Jurkat, Clone E6-1 (cell line): ENCODE measurements around the gene ZFP36L2.
A peak's percentile ranks its signal among the peaks of the same experiment; 100 is the strongest.

Experiments used
- DNase-seq: peaks from one replicate; pipeline ENCODE4 v3.0.0-alpha.2; 2011; ENCODE audit warnings: low read depth, low spot score
- H3K4me3 ChIP-seq: 2 replicates; pipeline ENCODE4 v1.5.1; 2011; ENCODE audit warnings: mild to moderate bottlenecking, low read length, control low read depth, moderate library complexity

Gene ZFP36L2

DNA sequence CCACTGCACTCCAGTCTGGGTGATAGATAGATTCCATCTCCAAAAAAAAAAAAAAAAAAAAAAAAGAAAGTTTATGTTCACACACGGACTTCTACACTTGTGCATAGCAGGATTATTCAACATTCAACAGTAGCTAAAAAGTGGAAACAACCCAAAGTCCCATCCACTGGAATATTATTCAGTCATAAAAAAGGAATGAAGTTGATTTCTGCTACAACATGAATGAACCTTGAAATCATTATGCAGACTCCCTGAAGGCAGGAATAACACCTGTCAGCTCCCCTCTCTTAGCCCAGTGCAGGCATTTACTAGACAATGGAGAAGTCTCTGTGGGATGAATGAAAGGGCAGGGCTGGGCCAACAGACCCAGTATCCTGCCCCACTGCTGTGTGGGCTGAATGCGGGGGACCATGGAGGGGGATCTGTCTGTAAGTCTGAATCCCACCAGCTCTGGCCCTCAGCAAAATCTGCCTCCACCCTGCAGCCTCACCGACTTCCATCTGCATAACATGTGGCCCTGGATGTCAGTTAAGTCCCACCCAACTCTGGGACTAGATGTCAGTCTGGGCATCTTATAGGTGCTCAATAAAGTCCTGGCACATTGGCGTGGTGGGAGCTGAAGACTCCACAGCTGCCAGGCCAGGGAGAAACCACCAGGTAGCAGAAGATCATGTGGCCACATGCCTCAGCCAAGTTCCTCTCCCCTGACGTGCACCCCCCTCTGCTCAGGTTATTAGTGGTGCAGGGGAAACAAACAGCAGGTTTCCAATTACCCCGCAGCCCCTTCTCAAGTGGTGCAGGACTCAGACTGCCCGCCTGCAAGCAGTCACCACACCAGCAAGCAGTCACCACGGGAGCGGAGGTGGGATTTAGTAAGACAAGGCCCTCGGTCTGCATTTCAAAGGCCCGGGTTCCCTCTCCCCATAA is 8.9 kb downstream of the ZFP36L2 start:
- no peak overlapping the region for H3K4me3 ChIP-seq
- DNase-seq: no peak

DNA sequence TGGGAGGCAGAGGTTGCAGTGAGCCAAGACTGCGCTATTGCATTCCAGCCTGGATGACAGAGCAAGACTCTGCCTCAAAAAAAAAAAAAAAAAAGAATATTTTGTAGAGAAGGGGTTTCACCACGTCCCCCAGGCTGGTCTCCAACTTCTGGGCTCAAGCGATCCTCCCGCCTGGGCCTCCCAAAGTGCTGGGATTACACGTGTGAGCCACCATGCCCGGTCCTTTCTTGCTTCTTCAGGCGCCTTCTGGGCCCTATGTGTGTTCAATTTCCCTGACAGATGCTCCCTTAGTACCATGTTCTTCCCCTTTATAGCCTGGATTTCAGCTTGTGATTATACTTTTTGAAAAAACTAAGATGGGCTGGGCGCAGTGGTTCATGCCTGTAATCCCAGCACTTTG is 9.8 kb downstream of the ZFP36L2 start:
- no peak for DNase-seq
- H3K4me3 ChIP-seq: no peak overlapping the region

DNA sequence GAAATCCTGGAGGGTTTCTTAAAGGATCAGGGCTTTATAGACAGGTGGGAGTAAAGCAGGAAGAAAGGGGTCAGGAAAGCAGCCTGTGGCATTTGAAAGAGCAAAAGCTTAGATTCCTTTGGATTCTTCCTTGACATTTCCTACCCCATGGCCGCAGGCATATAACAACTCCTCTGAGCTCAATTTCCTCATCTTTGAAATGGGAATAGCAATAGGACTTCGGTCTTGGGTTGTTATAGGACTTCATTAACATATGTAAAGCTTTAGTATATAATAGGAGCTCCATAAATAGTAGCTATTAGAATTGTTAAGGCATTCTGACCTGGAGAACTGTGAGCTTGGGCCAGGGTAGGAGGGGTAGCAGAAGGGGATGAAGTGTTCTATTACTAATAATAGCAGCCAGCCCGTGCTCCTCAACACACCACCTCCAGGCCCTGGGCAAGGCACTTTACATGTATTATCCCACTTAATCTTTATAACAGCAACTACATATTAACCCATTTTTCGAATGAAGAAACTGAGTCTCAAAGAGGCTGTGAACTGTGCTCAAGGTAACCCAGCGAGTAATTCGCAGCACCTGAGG is 10.6 kb downstream of the ZFP36L2 start:
- no peak for DNase-seq
- H3K4me3 ChIP-seq: no peak overlapping the region

DNA sequence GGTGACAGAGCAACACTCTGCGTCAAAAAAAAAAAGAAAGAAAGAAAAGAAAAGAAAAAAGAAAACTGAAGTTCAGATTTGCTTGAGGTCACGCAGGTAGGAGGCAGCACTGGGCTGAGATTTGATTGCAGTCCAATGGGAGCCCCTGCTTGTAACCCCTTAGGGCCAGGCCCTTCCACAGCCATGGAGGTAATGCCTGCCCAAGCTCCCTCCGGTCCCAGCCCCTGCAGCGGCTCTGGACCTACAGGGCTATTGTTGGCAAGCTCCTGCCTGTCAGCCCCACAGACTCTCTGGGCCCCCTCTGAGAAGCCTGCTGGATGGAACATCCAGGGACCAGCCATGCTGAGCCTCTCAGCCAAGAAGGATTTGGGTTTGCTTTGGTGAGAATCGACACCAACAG is 12.2 kb downstream of the ZFP36L2 start:
- DNase-seq: no peak
- H3K4me3 ChIP-seq: no peak overlapping the region

DNA sequence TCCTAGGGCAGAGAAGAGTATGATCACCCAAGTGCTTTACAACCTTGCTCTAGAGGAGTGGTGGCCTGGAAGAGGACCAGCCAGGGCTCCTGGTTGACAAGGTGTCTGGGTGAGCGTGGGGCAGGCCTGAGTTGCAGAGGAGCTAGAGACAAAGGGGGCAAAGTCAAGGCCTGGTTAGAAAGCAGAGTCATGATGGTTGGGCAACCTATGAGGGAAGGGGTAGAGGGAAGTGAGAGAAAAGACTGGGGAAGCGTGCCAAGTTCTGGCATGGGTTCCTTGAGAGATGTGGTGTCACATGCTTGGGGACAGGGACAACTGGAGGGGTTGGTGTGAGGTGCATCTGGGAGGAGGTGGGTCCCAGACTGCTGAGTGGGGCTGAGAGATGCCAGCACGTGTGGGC is 13.5 kb downstream of the ZFP36L2 start:
- no peak for DNase-seq
- H3K4me3 ChIP-seq: no peak overlapping the region

DNA sequence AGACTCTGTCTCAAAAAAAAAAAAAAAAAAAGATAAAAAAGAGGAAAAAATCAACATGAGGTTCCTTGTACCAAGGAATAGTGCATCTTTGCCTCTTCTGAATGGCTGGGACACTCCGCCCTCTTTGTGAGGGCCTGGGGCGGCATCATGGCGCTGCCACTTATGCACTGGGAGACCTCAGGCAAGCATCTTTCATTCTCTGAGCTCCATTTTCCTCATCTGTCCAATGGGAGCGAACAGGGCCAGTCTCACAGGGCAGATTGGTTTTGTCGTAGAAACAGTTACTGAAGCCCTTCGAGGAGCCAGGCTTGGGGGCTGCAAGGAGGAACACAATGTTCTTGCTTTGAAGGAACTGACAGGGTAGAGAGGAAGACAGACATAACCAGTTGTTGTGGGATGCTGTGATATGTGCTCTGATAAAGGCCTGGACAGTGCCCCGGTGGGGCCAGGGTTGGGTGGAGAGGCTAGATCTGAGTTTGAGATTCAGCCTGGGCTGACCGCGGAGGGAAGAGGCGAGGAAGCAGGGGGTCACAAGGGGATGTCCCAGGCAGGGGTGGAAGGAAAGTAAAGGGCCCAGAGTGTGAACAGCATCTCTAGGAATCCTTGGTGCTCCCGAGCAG is 14.1 kb downstream of the ZFP36L2 start:
- no peak overlapping the region for H3K4me3 ChIP-seq

DNA sequence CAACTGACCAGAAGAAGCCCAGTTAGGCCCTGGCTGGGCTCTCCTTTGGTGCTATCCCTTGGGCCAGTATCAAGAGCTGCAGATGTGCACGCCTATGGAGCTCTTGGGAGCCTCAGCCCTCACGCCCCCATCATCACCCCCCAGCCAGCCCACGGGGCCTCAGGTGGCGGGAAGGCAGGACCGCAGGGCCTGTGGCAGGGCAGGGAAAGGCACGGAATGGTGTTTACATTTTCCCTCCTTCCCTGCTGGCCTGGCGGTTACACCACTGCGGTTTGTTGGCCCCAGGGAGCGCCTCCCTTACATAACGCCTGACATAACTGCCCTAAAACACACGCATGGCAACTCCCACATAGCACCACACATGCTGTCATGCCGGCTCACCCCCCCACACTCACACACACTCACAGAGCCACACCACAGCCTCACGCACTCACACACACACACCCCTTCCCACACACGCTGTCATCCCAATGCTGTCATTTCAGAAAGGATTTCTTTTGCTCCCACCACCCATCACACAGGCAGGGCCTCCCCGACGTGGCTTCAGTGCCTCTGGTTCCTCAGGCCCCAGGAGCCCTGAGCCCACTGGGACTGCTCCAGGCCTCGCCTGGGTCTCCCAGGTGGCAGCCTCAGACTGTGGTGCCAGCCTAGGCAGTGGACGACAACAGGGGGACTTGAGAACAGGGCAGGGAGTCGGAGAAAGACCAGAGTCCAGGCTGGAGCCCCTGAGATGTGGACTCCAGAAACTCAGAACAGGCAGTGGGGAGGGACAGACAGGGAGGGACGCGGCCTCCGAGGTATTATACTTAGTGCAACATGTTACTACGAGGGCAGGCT is 15.7 kb downstream of the ZFP36L2 start:
- H3K4me3 ChIP-seq: no peak overlapping the region
- peak; percentile 54 for DNase-seq

More for the DNA sequence above, 14.1 kb downstream of the ZFP36L2 start:
- no peak for DNase-seq

DNA sequence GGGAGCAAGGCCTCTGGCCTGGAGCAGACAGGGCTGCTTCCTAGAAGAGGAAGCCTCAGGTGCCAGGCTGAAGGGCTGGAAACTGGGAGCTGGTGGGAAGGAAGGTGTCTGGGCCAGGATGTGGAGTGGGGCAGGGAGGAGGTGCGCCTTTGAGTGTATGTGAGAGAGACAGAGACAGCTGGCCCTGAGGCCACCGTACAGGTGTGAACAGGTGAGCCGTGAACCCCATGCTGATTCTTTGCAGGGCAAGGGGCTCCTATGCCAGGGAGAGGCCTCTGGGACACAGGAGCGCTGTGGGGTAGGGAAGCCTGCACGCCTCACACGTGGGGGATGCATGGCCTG is 16.3 kb downstream of the ZFP36L2 start:
- DNase-seq: no peak
- H3K4me3 ChIP-seq: no peak overlapping the region

DNA sequence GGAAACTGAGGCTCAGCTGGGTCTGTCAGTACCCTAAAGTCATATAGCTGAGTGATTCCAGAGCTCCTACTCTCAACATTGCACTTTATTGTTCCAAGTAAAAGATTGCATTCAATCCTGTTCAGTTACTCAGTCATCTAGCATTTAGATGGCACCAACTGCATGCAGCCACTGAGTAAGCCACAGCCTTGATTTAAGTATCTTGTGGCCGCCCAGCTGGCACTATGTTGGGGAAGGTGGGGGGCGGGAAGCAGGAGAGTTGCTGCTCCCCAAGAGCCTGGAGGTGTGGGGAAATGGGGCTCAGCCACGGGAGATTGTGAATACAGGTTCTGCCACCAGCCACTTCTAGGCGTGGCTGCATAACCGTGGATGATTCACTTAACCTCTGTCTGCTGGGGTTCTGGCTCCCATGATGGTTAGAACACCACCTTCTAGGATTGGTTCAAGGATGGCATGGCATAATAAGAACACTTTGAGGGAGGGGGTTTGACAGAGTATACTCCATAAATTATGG is 17.1 kb downstream of the ZFP36L2 start:
- H3K4me3 ChIP-seq: no peak overlapping the region
- DNase-seq: no peak

DNA sequence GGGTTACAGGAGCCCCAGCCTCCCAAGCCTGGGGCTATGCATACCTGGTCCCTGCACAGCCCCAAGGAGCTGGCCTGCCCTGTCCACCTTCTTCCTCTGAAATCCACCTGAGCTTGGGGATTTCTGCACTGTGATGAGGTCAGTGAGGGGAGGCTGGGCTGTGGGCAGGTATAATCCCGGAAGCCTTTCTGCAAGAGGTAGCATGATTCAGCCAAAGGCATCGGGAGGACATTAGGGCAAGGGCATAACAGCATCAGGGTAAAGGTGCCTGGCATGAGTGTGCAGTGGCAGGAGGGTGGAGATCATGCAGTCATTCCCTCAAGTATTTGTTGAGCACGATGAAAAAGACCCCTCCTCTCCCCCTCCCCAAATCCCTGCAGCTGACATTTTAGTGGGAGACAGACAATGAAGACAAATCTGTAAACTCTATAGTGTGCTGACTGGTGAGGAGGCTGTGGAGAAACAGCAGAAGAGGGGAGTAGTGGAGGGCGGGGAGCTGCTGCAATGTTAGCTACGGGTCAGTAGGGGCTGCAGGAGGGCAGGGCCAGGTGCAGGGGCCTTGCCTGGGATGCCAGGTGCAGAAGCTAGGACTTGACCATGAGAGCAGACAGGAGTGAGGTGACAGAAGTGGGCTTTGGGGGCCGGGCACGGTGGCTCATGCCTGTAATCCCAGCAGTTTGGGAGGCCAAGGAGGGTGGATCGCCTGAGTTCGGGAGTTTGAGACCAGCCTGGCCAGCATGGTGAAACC is 18.7 kb downstream of the ZFP36L2 start:
- DNase-seq: no peak
- no peak overlapping the region for H3K4me3 ChIP-seq

DNA sequence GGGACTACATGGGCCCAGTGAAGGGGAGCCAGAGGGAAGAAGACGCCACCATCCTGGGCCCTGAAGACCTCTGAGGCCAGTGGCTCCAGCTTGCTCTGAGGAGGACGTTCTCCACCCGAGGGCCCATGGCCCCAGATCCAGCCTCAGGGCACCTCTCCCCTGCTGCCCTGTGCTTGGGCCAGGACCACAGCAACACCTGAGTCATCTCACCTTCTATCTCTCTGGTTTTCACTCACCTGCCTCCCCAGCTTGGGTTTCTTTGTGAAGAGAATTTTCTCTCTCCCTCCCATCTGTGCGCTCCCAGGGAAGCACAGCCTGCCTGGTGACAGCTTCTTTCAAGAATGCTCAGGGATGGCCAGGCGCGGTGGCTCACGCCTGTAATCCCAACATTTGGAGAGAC is 19.8 kb downstream of the ZFP36L2 start:
- DNase-seq: no peak
- no peak overlapping the region for H3K4me3 ChIP-seq

DNA sequence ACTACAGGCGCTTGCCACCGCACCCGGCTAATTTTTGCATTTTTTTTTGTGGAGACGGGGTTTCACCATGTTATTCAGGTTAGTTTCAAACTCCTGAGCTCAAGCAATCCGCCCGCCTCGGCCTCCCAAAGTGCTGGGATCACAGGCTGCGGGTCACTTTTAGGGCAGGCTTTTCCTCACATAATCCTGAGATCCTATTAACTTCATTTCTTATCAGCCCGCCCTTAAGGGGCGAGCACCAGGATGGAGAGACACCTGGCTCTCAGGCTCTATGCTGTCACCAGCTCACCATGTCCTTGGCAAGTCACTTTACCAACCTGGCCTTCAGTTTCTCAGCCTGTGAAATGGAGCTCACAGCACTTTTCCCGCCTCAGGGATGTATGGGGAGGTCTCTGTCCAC is 23.0 kb downstream of the ZFP36L2 start:
- no peak overlapping the region for H3K4me3 ChIP-seq
- DNase-seq: no peak

DNA sequence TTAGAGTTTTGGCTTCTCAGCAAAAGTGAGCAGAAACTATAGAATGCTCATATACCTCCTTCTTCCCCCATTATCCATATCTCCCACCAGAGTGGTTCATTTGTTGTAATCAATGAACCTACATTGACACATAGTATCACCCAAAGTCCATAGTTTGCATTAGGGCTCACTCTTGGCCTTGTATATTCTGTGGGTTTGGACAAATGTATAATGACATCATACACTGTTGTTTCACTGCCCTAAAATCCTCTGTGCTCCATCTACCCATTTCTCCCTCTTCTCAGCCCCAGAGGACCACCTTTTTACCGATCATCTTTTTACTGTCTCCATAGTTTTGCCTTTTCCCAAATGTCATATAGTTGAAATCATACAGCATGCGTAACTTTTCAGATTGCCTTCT is 24.1 kb downstream of the ZFP36L2 start:
- no peak for DNase-seq
- H3K4me3 ChIP-seq: no peak overlapping the region

DNA sequence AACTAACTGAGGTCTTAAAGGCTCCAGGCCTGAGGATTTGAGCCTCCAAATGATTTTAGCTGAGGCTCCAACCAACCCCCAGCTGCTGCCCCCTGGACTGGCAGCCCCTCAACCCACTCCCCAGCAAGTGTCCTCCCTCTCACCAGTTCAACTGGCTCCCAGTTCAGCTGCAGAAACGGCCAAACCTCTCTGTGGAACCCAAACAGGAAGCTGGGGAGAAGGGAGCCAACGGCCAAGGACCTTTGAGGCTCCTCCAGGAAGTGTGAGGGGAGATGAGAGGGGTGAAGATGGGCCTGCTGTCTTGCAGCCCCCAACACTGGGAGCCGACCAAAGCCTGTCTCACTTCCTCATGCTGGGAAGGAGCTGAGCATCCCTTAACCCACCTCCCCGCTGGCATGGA is 24.9 kb downstream of the ZFP36L2 start:
- no peak for DNase-seq
- H3K4me3 ChIP-seq: no peak overlapping the region

DNA sequence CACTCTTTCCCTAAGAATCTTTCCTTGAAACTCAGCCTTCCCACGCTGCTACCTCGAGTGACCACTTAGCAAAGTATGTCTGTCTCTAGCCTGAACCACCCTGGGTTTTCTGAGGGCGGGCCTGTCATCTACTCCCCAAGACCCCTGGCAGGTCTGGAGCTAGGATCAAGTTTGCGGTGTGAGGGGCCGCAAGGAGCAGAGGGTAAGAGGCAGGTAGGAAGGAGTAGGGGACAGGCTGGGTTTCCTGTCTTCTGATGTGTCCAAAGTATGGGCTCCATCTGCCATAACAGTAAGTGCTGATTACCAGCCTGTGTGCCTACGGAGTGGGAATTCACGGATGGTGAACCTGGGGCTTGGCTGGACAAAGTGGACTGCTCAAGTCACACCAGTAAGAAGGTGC is 25.4 kb downstream of the ZFP36L2 start:
- DNase-seq: no peak
- no peak overlapping the region for H3K4me3 ChIP-seq

DNA sequence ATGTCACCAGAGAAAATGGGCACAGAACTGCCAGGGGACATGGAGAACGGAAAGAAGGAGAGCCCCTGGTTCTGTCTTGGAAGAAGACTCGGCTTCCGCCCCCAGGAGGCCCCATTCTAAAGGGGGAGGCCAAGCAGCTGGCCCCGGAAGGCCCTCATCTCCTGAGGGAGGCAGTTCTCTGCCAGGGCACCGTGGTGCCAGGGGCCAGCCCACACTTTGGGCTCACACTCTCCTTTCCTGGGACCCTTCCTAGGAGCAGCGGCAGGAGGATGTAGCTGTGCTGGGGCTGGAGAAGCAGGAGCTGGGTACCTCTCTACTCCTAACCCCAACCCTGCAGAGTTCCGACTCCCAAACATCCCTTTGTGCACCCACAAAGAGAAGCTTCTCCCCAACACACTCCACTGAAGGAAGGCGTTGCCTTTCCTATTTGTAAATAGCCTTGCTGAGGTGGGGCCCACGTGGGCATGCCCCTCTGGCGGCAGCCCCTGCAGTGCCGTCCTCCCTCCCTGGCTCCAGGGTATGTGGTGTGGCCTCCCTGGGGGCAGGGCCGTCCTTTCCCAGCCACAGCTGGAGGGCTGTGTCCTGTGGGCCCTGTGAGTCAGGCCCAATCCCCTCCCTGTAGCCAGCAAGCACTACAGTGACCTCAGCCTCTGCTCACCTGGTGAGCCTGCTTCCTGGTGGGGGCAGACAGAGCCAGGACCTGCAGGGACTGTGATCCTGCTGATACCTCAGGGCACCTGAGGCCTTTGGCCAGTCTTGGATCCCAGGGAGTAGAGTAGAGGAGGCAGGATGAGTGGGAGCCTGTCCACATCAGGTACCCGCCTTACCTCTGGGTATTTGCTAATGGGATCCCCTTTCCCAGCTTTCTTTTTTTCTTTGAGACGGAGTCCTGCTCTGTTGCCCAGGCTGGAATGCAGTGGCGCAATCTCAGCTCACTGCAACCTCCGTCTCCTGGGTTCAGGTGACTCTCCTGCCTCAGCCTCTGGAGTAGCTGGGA is 26.6 kb downstream of the ZFP36L2 start:
- no peak overlapping the region for H3K4me3 ChIP-seq
- DNase-seq: no peak

DNA sequence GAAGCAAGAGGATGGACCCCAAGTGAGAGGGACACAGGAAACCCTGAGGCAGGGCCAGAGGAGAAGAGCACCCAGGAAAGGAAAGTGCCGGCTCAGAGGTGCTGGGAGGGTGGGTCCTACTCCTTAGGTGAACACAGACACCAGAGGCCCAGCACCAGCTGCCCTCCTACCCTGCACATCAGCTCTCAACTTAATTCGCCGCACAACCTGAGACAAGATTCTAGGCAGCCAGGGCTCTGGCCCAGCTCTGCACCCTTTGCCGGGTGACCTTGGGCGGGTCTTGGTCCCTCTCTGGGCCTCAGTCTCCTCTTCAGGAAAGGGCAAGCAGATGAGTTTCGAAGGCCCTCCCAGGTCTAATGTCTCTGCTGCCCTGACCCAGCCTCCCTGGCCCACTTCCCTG is 28.1 kb downstream of the ZFP36L2 start:
- no peak overlapping the region for H3K4me3 ChIP-seq
- no peak for DNase-seq

DNA sequence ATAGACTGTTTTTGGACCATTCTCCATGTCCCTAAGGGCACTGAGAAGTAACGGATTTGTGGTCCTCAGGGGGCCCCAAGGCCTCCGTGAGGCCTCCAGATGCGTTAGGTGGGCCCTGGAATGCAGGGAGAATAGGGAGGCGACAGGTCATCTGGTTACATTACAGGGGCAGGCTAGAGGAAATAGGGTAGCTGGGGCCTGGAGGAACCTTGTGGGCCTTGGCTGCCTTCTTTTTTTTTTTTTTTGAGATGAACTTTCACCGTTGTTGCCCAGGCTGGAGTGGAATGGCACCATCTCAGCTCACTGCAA is 28.9 kb downstream of the ZFP36L2 start:
- no peak for DNase-seq
- H3K4me3 ChIP-seq: no peak overlapping the region
